Posterior cingulate gyrus (tissue), 11 donors: ENCODE measurements around the gene TMEM238.

Source experiments
- DNase-seq, 10 donors: peaks; one replicate each; pipeline versions ENCODE4 v3.0.0 to v3.0.0-alpha.2; 2020 to 2021; ENCODE audit warnings: mixed read lengths in 3 of 10
- intact Hi-C: fragments of 100-400 bp; cut with DNase I; formaldehyde crosslinking; loops from one replicate; pipeline ENCODE4 v1.15.1; 2023

Gene TMEM238

DNA sequence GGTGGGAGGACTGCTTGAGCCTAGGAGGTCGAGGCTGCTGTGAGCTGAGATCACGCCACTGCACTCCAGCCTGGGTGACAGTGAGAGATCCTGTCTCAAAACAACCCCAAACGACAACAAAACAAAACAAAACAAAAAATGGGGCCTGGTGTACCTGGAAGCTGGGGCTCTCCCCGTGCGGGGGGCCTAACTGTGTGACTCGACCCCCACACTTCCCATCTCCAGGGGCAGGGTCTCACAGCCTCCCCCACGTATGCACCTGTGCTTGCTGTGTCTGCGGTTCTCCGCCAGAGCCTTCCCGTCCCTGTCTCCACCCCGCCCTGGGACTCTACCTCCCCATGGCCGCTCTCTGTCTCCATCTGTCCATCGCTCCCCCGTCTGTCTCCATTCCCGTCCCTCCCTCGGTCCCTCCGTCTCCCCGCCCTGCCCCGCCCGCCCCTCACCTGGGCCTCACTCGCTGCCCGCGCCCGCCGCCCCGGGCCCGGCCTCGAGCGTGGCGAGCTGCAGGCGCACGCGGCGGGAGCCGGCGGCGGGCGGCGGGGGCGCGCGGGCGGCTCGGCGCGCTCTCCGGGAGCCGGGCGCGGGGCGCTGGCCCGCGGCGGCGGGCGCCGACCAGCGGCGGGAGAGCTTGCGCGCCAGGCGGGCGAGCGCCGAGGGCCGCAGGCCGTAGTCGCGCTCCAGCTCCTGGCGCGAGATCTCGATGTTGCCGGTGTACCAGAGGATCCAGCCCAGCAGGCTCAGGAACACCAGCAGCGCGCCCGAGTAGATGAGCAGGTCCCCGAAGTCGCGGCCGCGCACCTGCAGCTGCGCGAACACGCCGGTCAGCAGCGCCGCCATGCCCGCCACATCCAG lies 587 bp downstream of the TMEM238 start:
- intact Hi-C loops = loop anchor here (5.0 kb wide), 2 partner anchors 46 to 81 kb away; partner anchors contain the start of gene KMT5C
- peak in 6 of 10 donors; percentile 40 to 92 (median 58) for DNase-seq

DNA sequence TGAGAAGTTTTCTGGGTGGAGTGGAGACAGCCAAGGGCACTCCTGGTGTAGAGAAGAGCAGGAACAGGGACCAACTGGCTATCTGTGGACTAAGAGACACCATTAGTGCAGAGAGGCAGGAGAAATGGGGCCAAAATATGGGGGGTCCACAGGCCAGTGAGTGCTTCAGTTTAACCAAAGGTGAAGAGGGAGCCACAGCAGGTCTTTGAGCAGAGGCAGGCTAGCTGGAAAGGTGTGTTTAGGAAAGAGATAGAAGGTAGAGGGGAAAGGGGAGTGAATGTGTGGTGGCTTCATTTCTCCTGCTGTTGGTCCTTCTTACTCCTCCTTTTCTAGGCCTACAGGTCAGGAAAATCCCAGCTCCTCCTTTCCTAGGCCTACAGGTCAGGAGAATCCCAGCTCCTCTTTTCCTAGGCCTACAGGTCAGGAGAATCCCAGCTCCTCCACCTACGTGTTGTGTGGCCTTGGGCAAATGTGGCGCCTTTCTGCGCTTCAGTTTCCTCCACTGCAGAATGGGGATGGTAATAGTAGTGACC lies 1.5 kb downstream of the TMEM238 start:
- no peak for DNase-seq
- intact Hi-C loops = loop anchor here (5.0 kb wide), 2 partner anchors 45 to 80 kb away; partner anchors contain the start of gene KMT5C

DNA sequence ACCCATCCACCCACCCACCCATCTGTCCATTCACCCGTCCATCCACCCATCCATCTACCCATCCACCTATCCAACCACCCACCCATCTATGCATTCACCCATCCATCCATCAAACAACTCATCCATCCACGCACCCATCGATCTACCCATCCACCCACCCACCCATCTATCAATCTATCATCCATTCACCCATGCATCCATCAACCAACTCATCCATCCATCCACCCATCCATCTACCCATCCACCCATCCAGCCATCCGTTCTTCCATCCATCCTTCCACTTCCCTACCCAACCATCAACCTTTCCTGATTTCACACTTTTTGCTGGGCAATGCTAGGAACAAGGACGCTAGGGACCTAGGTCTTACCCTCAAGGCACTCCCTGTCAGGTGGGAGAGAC lies 2.1 kb downstream of the TMEM238 start:
- intact Hi-C loops = loop anchor here (5.0 kb wide), 2 partner anchors 45 to 80 kb away; partner anchors contain the start of gene KMT5C
- DNase-seq = no peak

DNA sequence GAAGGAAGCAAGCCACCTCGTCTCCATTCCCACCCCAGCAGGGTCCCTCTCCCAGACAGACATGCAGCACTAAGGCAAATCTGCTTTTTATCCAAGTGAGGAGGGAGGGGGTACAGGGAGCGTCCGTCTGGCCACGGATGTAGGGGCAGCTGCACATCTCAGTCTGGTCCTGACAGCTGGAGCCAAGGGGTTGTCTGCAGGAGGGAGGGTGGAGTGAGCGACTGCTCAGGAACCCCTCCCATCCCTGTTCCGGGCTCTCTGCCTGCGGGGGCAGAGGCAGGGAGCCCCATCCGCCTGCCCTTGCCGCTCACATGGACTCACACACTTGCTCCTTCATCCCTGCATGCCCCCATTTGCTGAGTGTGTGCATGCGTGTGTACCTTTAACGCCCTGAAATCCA lies 4.9 kb downstream of the TMEM238 start:
- no peak for DNase-seq
- intact Hi-C loops = no loop called here

DNA sequence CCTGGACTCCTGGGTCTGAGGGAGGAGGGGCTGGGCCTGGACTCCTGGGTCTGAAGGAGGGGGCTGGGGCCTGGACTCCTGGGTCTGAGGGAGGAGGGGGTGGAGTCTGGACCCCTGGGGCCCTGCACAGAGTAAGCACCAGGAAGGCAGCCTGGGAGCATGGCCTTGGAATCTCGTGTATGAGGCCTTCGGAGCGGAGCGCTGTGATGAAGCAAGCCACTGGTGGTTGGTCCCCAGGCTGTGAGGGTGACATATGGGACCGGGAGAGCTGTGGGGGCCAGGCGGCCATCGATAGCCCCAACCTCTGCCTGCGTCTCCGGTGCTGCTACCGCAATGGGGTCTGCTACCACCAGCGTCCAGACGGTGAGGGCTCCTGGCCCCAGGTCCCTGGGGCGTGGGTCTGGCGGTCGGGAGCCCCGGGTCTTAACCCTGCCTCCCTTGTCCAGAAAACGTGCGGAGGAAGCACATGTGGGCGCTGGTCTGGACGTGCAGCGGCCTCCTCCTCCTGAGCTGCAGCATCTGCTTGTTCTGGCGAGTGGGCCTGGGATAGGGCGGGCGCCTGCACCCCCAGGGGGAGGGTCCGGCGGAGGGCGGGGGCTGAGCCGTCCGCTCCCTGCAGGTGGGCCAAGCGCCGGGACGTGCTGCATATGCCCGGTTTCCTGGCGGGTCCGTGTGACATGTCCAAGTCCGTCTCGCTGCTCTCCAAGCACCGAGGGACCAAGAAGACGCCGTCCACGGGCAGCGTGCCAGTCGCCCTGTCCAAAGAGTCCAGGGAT lies 6.5 kb downstream of the TMEM238 start:
- no peak for DNase-seq
- intact Hi-C loops = no loop called here

DNA sequence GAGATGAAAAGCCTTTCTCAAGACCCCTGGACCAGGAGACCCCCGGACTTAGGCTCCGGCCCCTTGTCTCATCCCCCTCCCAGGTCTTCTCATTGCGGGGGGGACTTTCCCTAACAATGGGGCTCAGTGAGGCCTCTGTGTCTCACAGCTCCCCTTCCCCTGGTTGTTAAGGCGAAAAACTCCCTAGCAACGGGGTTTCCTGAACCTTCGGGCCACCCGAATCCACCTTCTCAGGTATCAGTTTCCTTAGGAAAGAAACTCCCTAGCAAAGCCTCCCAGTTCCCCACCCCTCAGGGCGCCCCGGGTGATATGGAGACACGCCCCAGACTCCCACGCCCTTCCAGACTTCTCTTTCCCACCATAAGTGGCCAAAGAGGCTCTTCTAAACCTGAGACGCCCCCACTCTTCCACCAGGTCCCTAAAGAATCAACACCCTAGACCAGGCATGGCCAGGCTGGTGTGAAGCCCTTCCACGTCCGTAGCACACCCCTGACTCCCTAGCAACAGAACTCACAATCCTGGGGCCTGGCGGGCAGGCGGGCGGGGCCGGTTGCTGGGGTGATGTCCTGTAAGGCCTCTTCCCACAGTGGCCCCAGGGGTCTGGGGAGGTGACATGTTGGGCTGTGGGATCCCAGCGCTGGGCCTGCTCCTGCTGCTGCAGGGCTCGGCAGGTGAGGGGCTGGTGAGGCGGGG lies 7.7 kb downstream of the TMEM238 start, which contains the start of gene TMEM190:
Gene TMEM190 (plus strand): TSS at position 586 of the 693 bp plus-strand sequence. CDS start 28 bp downstream, at position 614.
- intact Hi-C loops = no loop called here
- peak in 1 of 10 donors; percentile 77 for DNase-seq

DNA sequence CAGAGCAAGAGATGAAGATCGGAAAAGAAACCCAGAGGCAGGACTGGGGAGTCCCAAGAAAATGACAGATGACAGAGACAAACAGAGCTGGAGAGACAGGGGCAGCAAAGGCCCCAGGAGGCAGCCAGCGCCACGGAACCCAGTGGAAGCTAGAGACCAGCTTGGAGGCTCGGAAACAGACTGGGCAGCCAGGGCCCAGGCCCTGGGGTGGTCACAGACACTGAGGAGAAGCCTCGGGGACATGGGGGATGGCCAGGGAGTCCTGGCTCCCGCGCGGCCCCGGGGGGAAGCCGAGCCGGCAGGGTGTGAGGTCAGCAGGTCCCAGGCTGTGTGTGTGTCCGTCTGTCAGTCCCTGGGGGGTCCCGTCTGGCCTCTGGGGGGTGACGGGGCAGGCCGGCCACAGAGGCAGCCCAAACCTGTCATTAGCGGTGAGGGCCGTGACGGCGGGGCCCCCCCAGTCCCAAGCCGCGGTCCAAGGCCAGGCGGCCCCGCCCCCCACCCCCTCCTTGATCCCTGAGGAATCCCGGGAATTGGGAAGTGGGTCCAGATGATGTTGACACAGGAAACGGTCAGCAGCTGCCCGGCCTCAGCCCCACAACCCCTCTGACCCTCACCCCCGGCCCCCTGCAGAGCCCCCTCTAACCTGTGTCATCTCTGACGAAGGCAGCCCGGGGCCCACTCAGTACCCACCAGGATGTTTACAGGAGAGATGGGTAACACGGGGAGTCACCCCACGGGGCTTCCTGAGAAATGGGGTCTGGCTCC lies 9.9 kb downstream of the TMEM238 start:
- DNase-seq = no peak
- intact Hi-C loops = no loop called here

DNA sequence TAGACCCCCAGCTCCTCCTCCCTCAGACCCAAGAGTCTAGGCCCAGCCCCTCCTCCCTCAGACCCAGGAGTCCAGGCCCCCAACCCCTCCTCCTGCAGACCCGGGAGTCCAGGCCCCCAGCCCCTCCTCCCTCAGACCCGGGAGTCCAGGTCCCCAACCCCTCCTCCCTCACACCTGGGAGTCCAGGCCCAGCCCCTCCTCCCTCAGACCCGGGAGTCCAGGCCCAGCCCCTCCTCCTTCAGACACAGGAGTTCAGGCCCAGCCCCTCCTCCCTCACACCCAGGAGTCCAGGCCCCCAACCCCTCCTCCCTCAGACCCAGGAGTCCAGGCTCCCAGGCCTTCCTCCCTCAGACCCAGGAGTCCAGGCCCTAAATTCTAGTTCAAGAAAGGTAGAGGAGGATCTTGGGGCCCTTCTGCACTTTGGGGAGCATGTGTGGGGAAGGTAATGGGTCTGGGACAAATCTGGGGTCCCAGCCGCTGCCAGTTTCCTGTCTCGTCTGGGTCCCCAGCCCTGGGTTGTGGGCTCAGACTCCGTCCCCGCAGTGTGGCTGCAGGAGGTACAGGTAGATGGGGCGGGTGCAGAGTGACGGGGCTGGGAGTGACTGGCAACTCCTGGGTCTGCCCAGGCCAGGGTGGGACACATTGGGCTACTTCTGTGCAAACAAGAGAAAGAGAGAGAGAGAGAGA lies 10.6 kb downstream of the TMEM238 start:
- intact Hi-C loops = no loop called here
- DNase-seq = no peak

DNA sequence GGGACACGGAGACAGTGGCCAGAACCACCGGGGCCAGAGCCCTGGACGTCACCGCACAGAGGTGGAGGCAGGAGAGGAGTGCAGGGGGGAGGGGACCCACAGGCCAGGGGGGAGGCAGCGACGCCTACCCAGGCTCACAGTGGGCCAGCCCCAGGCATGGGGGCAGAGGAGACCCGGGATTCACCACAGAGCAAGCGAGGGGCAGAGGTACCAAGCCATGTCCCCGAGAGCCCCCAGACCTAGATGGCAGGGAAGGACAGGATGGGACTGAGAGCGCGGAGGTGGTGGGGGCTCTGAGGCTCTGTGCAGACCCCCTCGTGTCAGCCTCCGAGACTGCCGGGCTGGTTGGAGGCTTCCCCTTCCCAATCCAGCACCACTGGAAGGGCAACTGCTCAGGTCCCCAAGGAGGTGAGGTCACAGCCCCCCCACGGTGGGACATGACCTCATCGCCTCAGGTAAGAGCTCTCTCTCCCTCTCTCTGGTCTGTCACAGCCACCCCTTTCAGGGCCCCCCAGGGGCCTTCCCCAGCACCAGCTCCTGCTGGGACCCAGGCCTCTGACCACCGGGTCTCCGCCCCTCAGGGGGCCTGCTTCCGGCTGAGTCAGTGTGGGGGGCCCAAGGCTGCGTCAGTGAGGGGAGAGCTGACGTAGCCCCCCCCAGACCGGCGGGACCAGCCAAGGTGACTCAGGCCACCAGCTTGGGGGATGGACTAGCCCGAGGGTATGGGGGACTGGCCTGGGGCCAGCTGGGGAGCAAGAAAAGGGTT lies 11.6 kb downstream of the TMEM238 start:
- intact Hi-C loops = no loop called here
- no peak for DNase-seq

DNA sequence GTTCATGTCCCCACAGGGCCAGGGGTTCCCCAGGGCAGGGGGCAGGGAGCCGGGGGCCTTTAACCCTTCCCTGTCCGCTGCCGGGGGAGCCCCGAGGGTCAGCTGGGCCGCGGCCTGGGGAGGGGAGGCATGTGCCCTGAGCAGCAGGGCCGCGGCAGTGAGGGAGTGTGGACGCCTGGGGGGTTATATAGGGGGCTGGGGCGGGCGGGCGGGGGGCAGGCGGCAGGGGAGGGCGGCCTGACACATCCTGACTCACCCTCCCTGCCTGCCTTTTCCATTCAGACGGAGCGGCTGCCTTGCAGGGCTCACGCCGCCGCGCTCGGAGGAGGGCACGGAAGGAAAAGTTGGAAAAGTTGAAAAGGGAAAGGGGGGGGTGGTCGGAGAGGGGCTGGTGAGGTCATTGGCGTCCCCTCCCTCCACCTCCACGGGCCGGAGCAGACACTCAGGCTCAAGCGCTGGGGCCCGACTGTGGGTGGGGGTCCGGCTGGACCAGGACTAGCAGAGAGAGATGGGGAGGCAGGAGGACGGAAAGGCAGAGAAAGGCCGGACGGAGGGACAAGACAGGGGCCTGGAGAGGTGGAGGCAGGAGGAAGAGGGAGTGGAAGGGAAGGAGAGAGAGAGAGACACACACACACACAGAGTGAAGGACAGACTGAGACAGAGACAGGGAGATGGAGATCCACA lies 13.6 kb downstream of the TMEM238 start, which contains the start of gene IL11:
Gene IL11 (minus strand): TSS at position 159 of the 684 bp plus-strand sequence. CDS start 153 bp downstream, at position 6.
- intact Hi-C loops = no loop called here
- no peak for DNase-seq

DNA sequence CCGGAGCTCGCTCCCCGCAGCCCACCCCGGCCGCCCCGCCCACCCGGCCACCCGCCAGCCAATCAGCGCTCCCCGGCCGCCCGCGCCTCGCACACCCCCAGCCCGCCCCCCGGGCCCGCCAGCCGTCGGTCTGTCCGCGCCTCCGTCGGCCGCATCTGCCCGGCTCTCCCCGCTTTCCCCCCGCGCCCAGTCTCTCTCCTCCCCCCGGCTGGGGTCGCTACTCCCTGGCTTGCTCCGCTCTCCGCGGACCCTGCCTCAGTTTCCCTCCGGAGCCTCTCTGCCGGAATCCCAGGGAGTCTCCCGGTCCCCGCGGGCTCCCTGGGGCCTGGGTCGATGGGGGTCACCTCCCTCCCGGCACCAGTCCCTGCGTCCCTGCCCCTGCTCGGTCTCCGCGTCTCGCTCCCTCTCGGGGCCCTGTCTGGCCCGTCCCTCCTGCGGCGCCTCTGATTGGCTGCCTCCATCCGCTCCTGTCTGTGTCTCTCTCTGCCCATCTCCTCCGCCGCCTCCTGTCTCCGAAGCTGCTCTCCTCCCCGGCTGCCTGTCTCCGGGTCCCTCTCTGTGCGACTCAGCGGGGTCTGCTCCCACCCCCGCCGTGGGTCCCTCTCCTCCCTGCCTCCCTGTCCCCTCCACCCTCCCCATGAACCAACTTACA lies 14.3 kb downstream of the TMEM238 start:
- DNase-seq = peak in 1 of 10 donors; percentile 71
- intact Hi-C loops = no loop called here

DNA sequence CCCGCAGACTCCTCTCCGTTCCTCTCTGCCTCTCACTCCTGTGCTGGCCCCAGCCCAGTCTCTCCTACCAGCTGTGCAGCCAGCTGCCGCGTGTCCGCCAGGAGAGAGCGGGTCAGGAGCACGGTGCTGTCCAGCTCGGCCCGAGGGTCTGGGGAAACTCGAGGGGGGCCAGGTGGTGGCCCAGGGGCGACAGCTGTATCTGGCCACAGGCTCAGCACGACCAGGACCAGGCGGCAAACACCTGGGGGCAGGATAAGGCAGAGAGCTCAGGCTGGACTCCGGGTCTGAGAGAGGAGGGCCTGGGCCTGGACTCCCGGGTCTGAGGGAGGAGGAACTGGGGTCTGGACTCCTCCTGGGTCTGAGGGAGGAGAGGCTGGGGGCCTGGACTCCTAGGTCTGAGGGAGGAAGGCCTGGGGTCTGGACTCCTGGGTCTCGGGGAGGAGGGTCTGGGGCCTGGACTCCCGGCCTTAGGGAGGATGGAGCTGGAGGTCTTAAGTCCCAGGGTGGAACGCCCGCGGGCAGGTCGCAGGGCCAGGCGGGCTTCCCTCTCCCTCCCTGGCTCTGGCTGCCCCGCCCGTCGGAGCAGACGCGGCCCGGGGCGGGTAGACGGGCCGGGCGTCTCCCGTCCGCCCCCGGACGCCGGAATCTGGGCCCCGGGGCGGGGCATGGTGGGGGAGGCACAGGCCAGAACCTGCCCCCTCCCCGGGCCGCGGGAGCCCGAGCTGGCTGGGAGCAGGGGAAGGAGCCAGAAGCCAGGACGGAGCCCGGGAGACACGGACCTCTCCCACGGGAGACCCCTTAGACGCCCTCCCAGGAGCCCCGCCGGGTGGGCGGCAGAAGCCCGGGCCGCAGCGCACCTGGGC lies 15.2 kb downstream of the TMEM238 start:
- DNase-seq = no peak
- intact Hi-C loops = no loop called here

DNA sequence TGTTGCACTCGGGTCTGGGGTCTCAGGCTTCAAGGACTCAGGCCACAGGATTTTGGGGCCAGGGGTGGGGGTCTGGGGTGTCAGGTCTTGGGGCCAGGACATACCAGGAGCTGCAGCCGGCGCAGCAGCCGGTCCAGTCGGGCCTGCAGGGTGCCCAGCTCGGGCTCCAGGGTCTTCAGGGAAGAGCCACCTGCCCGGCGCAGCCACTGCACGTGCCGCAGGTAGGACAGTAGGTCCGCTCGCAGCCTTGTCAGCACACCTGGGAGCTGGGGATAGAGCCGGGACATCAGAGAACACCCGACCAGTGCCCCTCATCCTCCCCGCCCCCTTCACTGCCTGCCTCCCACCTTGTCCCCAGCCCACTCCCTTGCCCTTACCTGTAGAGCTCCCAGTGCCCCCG lies 16.0 kb downstream of the TMEM238 start:
- intact Hi-C loops = no loop called here
- DNase-seq = no peak

DNA sequence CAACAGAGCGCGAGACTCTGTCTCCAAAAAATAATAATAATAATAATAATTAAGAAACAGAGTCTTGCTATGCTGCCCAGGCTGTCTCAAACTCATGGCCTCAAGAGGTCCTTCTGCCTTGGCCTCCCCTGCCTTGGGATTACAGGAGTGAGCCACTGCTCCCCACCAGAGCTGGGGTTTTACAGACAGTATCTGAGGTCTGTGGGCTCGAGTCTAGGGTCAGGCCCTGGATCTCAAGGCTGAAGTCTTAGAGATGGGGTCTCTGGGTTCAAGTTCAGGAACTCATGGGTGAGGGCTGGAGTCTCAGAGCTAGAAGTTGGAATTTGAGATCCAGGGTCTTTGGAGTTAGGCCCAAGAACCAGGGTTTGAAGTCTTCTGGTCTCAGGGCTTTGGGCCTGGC lies 17.3 kb downstream of the TMEM238 start:
- intact Hi-C loops = no loop called here
- no peak for DNase-seq

DNA sequence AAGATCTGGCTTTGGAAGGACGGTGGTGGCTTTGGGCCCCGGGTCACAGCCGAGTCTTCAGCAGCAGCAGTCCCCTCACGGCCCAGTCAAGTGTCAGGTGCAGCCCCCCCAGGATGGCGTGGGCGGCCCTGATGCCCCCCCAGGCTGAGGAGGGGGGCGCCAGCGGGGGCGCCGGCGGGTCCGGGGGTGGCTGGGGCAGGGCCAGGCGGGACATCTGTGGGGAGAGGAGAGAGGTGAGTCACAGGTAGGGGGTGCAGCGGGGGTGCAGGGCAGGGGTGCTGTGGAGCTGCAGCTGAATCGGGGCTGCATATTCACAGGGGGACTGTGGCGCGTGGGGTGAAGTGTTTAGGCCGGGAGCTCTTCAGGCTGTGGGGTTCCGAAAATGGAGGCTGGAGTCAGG lies 18.1 kb downstream of the TMEM238 start:
- no peak for DNase-seq
- intact Hi-C loops = no loop called here

DNA sequence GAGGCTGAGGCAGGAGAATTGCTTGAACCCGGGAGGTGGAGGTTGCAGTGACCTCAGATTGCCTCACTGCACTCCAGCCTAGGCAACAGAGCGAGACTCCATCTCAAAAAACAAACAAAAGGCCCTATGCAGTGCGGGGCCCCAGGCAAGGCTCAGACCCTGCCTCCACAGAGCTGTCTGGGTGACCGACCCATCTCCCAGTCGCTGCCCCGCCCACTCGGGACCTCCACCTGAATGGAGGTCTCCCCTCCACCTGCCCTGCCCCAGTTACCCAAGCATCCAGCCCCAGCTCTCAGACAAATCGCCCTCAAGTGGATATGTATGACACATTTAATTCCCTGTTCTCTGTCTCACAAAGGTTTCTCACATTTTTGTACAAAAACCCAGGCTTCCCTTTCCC lies 18.8 kb downstream of the TMEM238 start:
- no peak for DNase-seq
- intact Hi-C loops = no loop called here
